Endothelial cell of umbilical vein (primary cell): ENCODE results near the gene ABI3. TPM values are rescaled to one million over a fixed set of nuclear protein-coding genes. Genes with fewer than 3 reads are reported as not detected.

Source experiments
- BruUV-seq: library from RNA; stranded (reverse); fragments of 400-500 nt; replicated peaks from 2 replicates; lab custom pipeline; 2021; lab: Mats Ljungman, UMichigan
- CTCF ChIA-PET: fragments of 300-600, 350-600 bp; sonication (Branson Sonifier 250); formaldehyde crosslinking; loops from one replicate; lab custom pipeline; 2021; ENCODE audit warnings: antibody characterized with exemption, inconsistent platforms; lab: Charles Lee
- POLR2A ChIA-PET: fragments of 300-600, 350-600 bp; sonication (Branson Sonifier 250); formaldehyde crosslinking; loops from one replicate; lab custom pipeline; 2021; ENCODE audit warnings: antibody characterized with exemption, inconsistent platforms; lab: Charles Lee
- DNase-seq: peaks from one replicate; pipeline ENCODE4 v3.0.0-alpha.2; 2011; ENCODE audit warnings: low read depth, low spot score
- FAIRE-seq: peaks from 2 replicates; lab custom pipeline; 2011; peaks lifted over from hg19 to GRCh38; lab: Jason Lieb, UNC
- H2AFZ ChIP-seq: 2 replicates; pipeline ENCODE4 v1.6.0; 2012; ENCODE audit warnings: low read depth, low read length, control low read depth, inconsistent platforms
- H3K27ac ChIP-seq: 2 replicates; pipeline ENCODE4 v1.5.1; 2011; ENCODE audit warnings: low read depth, mild to moderate bottlenecking, control low read depth, low read length, moderate library complexity; ENCODE audit not compliant: insufficient read depth
- H3K27me3 ChIP-seq, 2 experiments: 2 replicates each; pipeline versions ENCODE4 v1.6.0 to v1.6.1; 2011; ENCODE audit warnings: low read length in 2 of 2, mixed read lengths in 1 of 2; ENCODE audit not compliant: control insufficient read depth in 2 of 2, insufficient read depth in 2 of 2
- H3K36me3 ChIP-seq, 2 experiments: 2 replicates in 1 of 2; 3 replicates in 1 of 2; pipeline ENCODE4 v1.5.1; 2011; ENCODE audit warnings: low read length in 2 of 2, mild to moderate bottlenecking in 1 of 2, moderate library complexity in 1 of 2; ENCODE audit not compliant: control insufficient read depth in 2 of 2, insufficient read depth in 2 of 2; ENCODE audit errors: extremely low read depth in 1 of 2
- H3K4me1 ChIP-seq: 3 replicates; pipeline ENCODE4 v1.5.1; 2011; ENCODE audit warnings: mild to moderate bottlenecking, low read length; ENCODE audit not compliant: control insufficient read depth, insufficient read depth; ENCODE audit errors: extremely low read depth
- H3K4me2 ChIP-seq: 2 replicates; pipeline ENCODE4 v1.6.1; 2011; ENCODE audit warnings: low read length, control low read depth, mixed read lengths; ENCODE audit not compliant: insufficient read depth
- H3K4me3 ChIP-seq, 3 experiments: fragments of 200-600 bp in 1 of 3; sonication (generic), shearing (Covaris generic) in 1 of 3; replicated peaks in 1 of 3; 2 replicates each; pipeline ENCODE4 v1.5.1; 2011 to 2016; ENCODE audit warnings: control low read depth in 3 of 3, low read length in 3 of 3, mild to moderate bottlenecking in 2 of 3, inconsistent platforms in 1 of 3, low read depth in 1 of 3, moderate library complexity in 1 of 3; ENCODE audit not compliant: insufficient read depth in 1 of 3
- H3K79me2 ChIP-seq: 2 replicates; pipeline ENCODE4 v1.6.0; 2012; ENCODE audit warnings: low read length, inconsistent platforms; ENCODE audit not compliant: control insufficient read depth, insufficient read depth
- H3K9ac ChIP-seq: replicated peaks from 2 replicates; pipeline ENCODE3; 2011; ENCODE audit warnings: low read length, control low read depth; ENCODE audit not compliant: insufficient read depth; ENCODE audit errors: extremely low read depth
- H3K9me1 ChIP-seq: replicated peaks from 3 replicates; pipeline ENCODE4 v1.6.0; 2011; ENCODE audit warnings: mild to moderate bottlenecking, low read length; ENCODE audit not compliant: control insufficient read depth, insufficient read depth; ENCODE audit errors: extremely low read depth
- H3K9me3 ChIP-seq: replicated peaks from 2 replicates; pipeline ENCODE4 v1.5.1; 2012; ENCODE audit warnings: low read length, inconsistent platforms; ENCODE audit not compliant: control insufficient read depth, insufficient read depth
- H4K20me1 ChIP-seq: replicated peaks from 2 replicates; pipeline ENCODE3; 2011; ENCODE audit warnings: mild to moderate bottlenecking, low read length; ENCODE audit not compliant: control insufficient read depth, insufficient read depth; ENCODE audit errors: extremely low read depth
- CTCF ChIP-seq, 2 donors: IDR thresholded peaks; 1 replicate in 1 of 2; 2 replicates in 1 of 2; pipeline ENCODE4 v1.5.1; 2011; ENCODE audit warnings: low read length in 2 of 2, mild to moderate bottlenecking in 2 of 2, moderate library complexity in 2 of 2, control low read depth in 1 of 2, inconsistent platforms in 1 of 2, low read depth in 1 of 2; ENCODE audit not compliant: insufficient read depth in 1 of 2; ENCODE audit errors: extremely low read depth in 1 of 2
- EZH2 ChIP-seq: IDR thresholded peaks from 2 replicates; pipeline ENCODE4 v1.6.1; 2012; ENCODE audit warnings: borderline replicate concordance, low read depth, mild to moderate bottlenecking, moderate library complexity, low read length, inconsistent platforms; ENCODE audit not compliant: severe bottlenecking
- GATA2 ChIP-seq: IDR thresholded peaks from 2 replicates; pipeline ENCODE4 v1.7.0; 2011; ENCODE audit warnings: low read depth, mild to moderate bottlenecking, moderate library complexity, mixed read lengths, low read length; ENCODE audit not compliant: insufficient read length, insufficient read depth
- MYC ChIP-seq: IDR thresholded peaks from one replicate; pipeline ENCODE4 v1.6.1; 2011; ENCODE audit warnings: mild to moderate bottlenecking, low read depth, low read length
- dilution Hi-C: fragments of 300-500 bp; cut with MboI; formaldehyde crosslinking; loops from one replicate; pipeline ENCODE4 v1.15.0; 2019; ENCODE audit warnings: low sequenced_read_pairs; ENCODE audit not compliant: extremely low pct_ligation_motif_present
- intact Hi-C: fragments of 100-400 bp; cut with micrococcal nuclease; formaldehyde crosslinking; loops from one replicate; pipeline ENCODE4 v1.10.0; 2022
- polyA plus RNA-seq, 4 experiments: library from polyadenylated mRNA; depleted of rRNA in 3 of 4; stranded (reverse) in 3 of 4; unstranded in 1 of 4; fragments of >200 nt; gene quantifications; 2 replicates each; pipeline versions ENCODE4 v1.2.1 to v1.2.3, GENCODE V29; 2011 to 2012; ENCODE audit warnings: missing spikeins in 1 of 4
- total RNA-seq: library from RNA; stranded (reverse); gene quantifications from 2 replicates; pipeline ENCODE4 v1.2.3, GENCODE V29; 2021

The ABI3 gene
- total and polyA plus RNA-seq, 2 donors (not counting 3 experiments of a cell fraction or from before 2014, with no cell fraction given) = 35.2 to 35.5 TPM

GRCh38 chr17:49197346-49197998, 13.0 kb upstream of the ABI3 start:
- Histone ChIP-seq H3K4me1 (peaks cover 18% of the 10 kb centered on the region), H3K9me3 (no peaks in the 10 kb centered on the region), H3K79me2 (no peaks in the 10 kb centered on the region), H3K4me3 (no peak overlapping the region), H3K9me1 (no peaks in the 10 kb centered on the region), H3K36me3 (no peaks in the 10 kb centered on the region), H4K20me1 (no peaks in the 10 kb centered on the region), H3K27ac (no peak overlapping the region), H2AFZ (no peak overlapping the region), H3K27me3 (no peaks in the 10 kb centered on the region), H3K4me2 (no peak overlapping the region), H3K9ac (no peak overlapping the region)
- CTCF ChIA-PET = interaction anchor here (1.1 to 15.9 kb wide), 5 partner anchors 12 to 93 kb away, joined by 8 to 212 read pairs (median 10); partner anchors contain the start of genes ABI3, GNGT2 and PHOSPHO1
- no TSS peak for BruUV-seq
- POLR2A ChIA-PET = no interaction called here
- intact Hi-C loops = no loop called here
- DNase-seq = no peak
- dilution Hi-C loops = no loop called here
- no peak for FAIRE-seq
- TF ChIP-seq GATA2 (no peak), EZH2 (no peak), MYC (no peak), CTCF (IDR thresholded peaks at IDR 0.05; ENCODE audit: extremely low read depth in 1 of 2, insufficient read depth in 1 of 2, low read depth in 1 of 2, low read length in 2 of 2) (no peak)
